ENCODE measurements around the gene IL5RA.

Gene IL5RA

GRCh38 chr3:3087716-3088465 is 22.3 kb downstream of the IL5RA start:
- Histone ChIP-seq H3K56ac (ENCODE audit: low read length) (peak overlapping the region; percentile 9), H3K4ac (ENCODE audit: low read depth, low read length) (no peak overlapping the region), H3K4me2 (ENCODE audit: low read length) (no peak overlapping the region), H3K27ac (ENCODE audit: low read depth, low read length) (no peak overlapping the region), H3K4me3 (ENCODE audit: low read length) (no peak overlapping the region), H3K9ac (ENCODE audit: low read length) (no peak overlapping the region), H4K8ac (ENCODE audit: low read depth, low read length) (no peak overlapping the region), H3K27me3 (ENCODE audit: insufficient read depth, low read length, poor library complexity) (no peaks in the 10 kb centered on the region), H3K23ac (ENCODE audit: low read length) (no peak overlapping the region), H3K4me1 (ENCODE audit: control insufficient read depth, low read depth, low read length) (peaks cover 9% of the 10 kb centered on the region), H2BK120ac (ENCODE audit: low read depth, low read length) (no peak overlapping the region), H3K36me3 (ENCODE audit: control insufficient read depth, insufficient read depth, low read length) (no peaks in the 10 kb centered on the region), H3K79me2 (ENCODE audit: control insufficient read depth, insufficient read depth, low read length) (no peaks in the 10 kb centered on the region), H2BK5ac (ENCODE audit: low read length) (no peak overlapping the region), H3K79me1 (ENCODE audit: low read length) (no peaks in the 10 kb centered on the region), H3K18ac (ENCODE audit: low read length) (no peak overlapping the region), H4K5ac (ENCODE audit: low read length) (no peak overlapping the region), H2AK5ac (ENCODE audit: low read length) (no peak overlapping the region), H2BK15ac (replicated peaks; ENCODE audit: low read depth) (no peak overlapping the region)
- DNase-seq: no peak
- no CpG with 5 or more reads among the region's 7 CpGs for WGBS (ENCODE audit: extremely low coverage, insufficient coverage, low lambda C conversion rate)

- Histone ChIP-seq H3K27ac (ENCODE audit: low read depth, low read length) (no peak overlapping the region), H3K4me2 (ENCODE audit: low read length) (no peak overlapping the region), H3K9ac (ENCODE audit: low read length) (no peak overlapping the region), H3K4ac (ENCODE audit: low read depth, low read length) (no peak overlapping the region), H2BK5ac (ENCODE audit: low read length) (no peak overlapping the region), H3K4me1 (ENCODE audit: control insufficient read depth, low read depth, low read length) (peaks cover 9% of the 10 kb centered on the region), H4K8ac (ENCODE audit: low read depth, low read length) (no peak overlapping the region), H4K5ac (ENCODE audit: low read length) (no peak overlapping the region), H3K4me3 (ENCODE audit: low read length) (no peak overlapping the region), H2BK15ac (replicated peaks; ENCODE audit: low read depth) (no peak overlapping the region), H2BK120ac (ENCODE audit: low read depth, low read length) (no peak overlapping the region), H3K27me3 (ENCODE audit: insufficient read depth, low read length, poor library complexity) (no peaks in the 10 kb centered on the region), H3K79me2 (ENCODE audit: control insufficient read depth, insufficient read depth, low read length) (no peaks in the 10 kb centered on the region), H3K79me1 (ENCODE audit: low read length) (no peaks in the 10 kb centered on the region), H3K36me3 (ENCODE audit: control insufficient read depth, insufficient read depth, low read length) (no peaks in the 10 kb centered on the region), H3K18ac (ENCODE audit: low read length) (no peak overlapping the region), H2AK5ac (ENCODE audit: low read length) (no peak overlapping the region), H3K56ac (ENCODE audit: low read length) (no peak overlapping the region), H3K23ac (ENCODE audit: low read length) (no peak overlapping the region)
- DNase-seq: no peak
These were observed 22.9 kb downstream of the IL5RA start for GRCh38 chr3:3087279-3087678.

- H4K5ac ChIP-seq (ENCODE audit: low read length): no peak overlapping the region
- H3K4me3 ChIP-seq (ENCODE audit: low read length): no peak overlapping the region
- H3K4ac ChIP-seq (ENCODE audit: low read depth, low read length): no peak overlapping the region
- no peak overlapping the region for H3K27ac ChIP-seq (ENCODE audit: low read depth, low read length)
- no peaks in the 10 kb centered on the region for H3K27me3 ChIP-seq (ENCODE audit: insufficient read depth, low read length, poor library complexity)
- H3K4me1 ChIP-seq (ENCODE audit: control insufficient read depth, low read depth, low read length): peaks cover 10% of the 10 kb centered on the region
- H2BK15ac ChIP-seq (replicated peaks; ENCODE audit: low read depth): no peak overlapping the region
- no peak overlapping the region for H2BK120ac ChIP-seq (ENCODE audit: low read depth, low read length)
- peak overlapping the region; percentile 58 for H3K56ac ChIP-seq (ENCODE audit: low read length)
- H3K18ac ChIP-seq (ENCODE audit: low read length): peak overlapping the region; percentile 23
- WGBS (ENCODE audit: extremely low coverage, insufficient coverage, low lambda C conversion rate): no CpG with 5 or more reads among the region's 6 CpGs
- no peak overlapping the region for H3K9ac ChIP-seq (ENCODE audit: low read length)
- H3K4me2 ChIP-seq (ENCODE audit: low read length): no peak overlapping the region
- peak overlapping the region; percentile 83 for H2BK5ac ChIP-seq (ENCODE audit: low read length)
- no peaks in the 10 kb centered on the region for H3K79me2 ChIP-seq (ENCODE audit: control insufficient read depth, insufficient read depth, low read length)
- no peak overlapping the region for H3K23ac ChIP-seq (ENCODE audit: low read length)
- DNase-seq: peak; percentile 45
- H3K36me3 ChIP-seq (ENCODE audit: control insufficient read depth, insufficient read depth, low read length): no peaks in the 10 kb centered on the region
- no peak overlapping the region for H4K8ac ChIP-seq (ENCODE audit: low read depth, low read length)
- H3K79me1 ChIP-seq (ENCODE audit: low read length): no peaks in the 10 kb centered on the region
- H2AK5ac ChIP-seq (ENCODE audit: low read length): no peak overlapping the region
These were observed 23.9 kb downstream of the IL5RA start for GRCh38 chr3:3086239-3086638.

- H3K27me3 ChIP-seq (ENCODE audit: insufficient read depth, low read length, poor library complexity): no peaks in the 10 kb centered on the region
- H3K4ac ChIP-seq (ENCODE audit: low read depth, low read length): peak overlapping the region; percentile 26
- peak overlapping the region; percentile 7 for H4K5ac ChIP-seq (ENCODE audit: low read length)
- H3K4me1 ChIP-seq (ENCODE audit: control insufficient read depth, low read depth, low read length): peaks cover 10% of the 10 kb centered on the region
- H3K79me2 ChIP-seq (ENCODE audit: control insufficient read depth, insufficient read depth, low read length): no peaks in the 10 kb centered on the region
- DNase-seq: no peak
- no peak overlapping the region for H3K27ac ChIP-seq (ENCODE audit: low read depth, low read length)
- peak overlapping the region; percentile 5 for H2AK5ac ChIP-seq (ENCODE audit: low read length)
- no peak overlapping the region for H3K4me3 ChIP-seq (ENCODE audit: low read length)
- H2BK5ac ChIP-seq (ENCODE audit: low read length): peak overlapping the region; percentile 83
- peak overlapping the region; percentile 58 for H3K56ac ChIP-seq (ENCODE audit: low read length)
- no peak overlapping the region for H2BK15ac ChIP-seq (replicated peaks; ENCODE audit: low read depth)
- H3K18ac ChIP-seq (ENCODE audit: low read length): peak overlapping the region; percentile 23
- no peak overlapping the region for H3K9ac ChIP-seq (ENCODE audit: low read length)
- H3K23ac ChIP-seq (ENCODE audit: low read length): peak overlapping the region; percentile 48
- H4K8ac ChIP-seq (ENCODE audit: low read depth, low read length): no peak overlapping the region
- H3K36me3 ChIP-seq (ENCODE audit: control insufficient read depth, insufficient read depth, low read length): no peaks in the 10 kb centered on the region
- H2BK120ac ChIP-seq (ENCODE audit: low read depth, low read length): no peak overlapping the region
- no peak overlapping the region for H3K4me2 ChIP-seq (ENCODE audit: low read length)
- no CpG with 5 or more reads among the region's 6 CpGs for WGBS (ENCODE audit: extremely low coverage, insufficient coverage, low lambda C conversion rate)
- no peaks in the 10 kb centered on the region for H3K79me1 ChIP-seq (ENCODE audit: low read length)
These were observed 24.4 kb downstream of the IL5RA start for GRCh38 chr3:3085782-3086181.

- Histone ChIP-seq H4K5ac (ENCODE audit: low read length) (no peak overlapping the region), H3K4ac (ENCODE audit: low read depth, low read length) (no peak overlapping the region), H3K79me2 (ENCODE audit: control insufficient read depth, insufficient read depth, low read length) (no peaks in the 10 kb centered on the region), H3K4me2 (ENCODE audit: low read length) (no peak overlapping the region), H3K56ac (ENCODE audit: low read length) (no peak overlapping the region), H3K9ac (ENCODE audit: low read length) (no peak overlapping the region), H4K8ac (ENCODE audit: low read depth, low read length) (no peak overlapping the region), H3K23ac (ENCODE audit: low read length) (no peak overlapping the region), H3K4me3 (ENCODE audit: low read length) (no peak overlapping the region), H3K27me3 (ENCODE audit: insufficient read depth, low read length, poor library complexity) (no peaks in the 10 kb centered on the region), H3K27ac (ENCODE audit: low read depth, low read length) (no peak overlapping the region), H3K18ac (ENCODE audit: low read length) (no peak overlapping the region), H3K4me1 (ENCODE audit: control insufficient read depth, low read depth, low read length) (peaks cover 10% of the 10 kb centered on the region), H2BK120ac (ENCODE audit: low read depth, low read length) (no peak overlapping the region), H3K79me1 (ENCODE audit: low read length) (no peaks in the 10 kb centered on the region), H2AK5ac (ENCODE audit: low read length) (no peak overlapping the region), H3K36me3 (ENCODE audit: control insufficient read depth, insufficient read depth, low read length) (no peaks in the 10 kb centered on the region), H2BK5ac (ENCODE audit: low read length) (peak overlapping the region; percentile 59), H2BK15ac (replicated peaks; ENCODE audit: low read depth) (no peak overlapping the region)
- peak; percentile 69 for DNase-seq
- no CpG with 5 or more reads among the region's 3 CpGs for WGBS (ENCODE audit: extremely low coverage, insufficient coverage, low lambda C conversion rate)
These were observed 25.3 kb downstream of the IL5RA start for GRCh38 chr3:3084890-3085289.

Measured in mesendoderm (in vitro differentiated cells).